Body of pancreas (tissue), 4 donors: ENCODE measurements around the gene EPYC.

Source experiments
- CTCF ChIP-seq, 7 experiments: fragments of 450-650 bp in 4 of 7; fragments of 200-600 bp in 3 of 7; sonication (generic) in 3 of 7; IDR thresholded peaks; one replicate each; pipeline ENCODE4 v1.5.1; 2016 to 2019; ENCODE audit warnings: antibody characterized with exemption in 7 of 7
- POLR2A ChIP-seq, 3 donors: fragments of 450-650 bp; IDR thresholded peaks; one replicate each; pipeline ENCODE4 v1.6.1; 2016; ENCODE audit warnings: antibody characterized with exemption in 3 of 3, mild to moderate bottlenecking in 2 of 3

GRCh38 chr12:91001306-91001705 lies 3.5 kb downstream of the EPYC start:
- TF ChIP-seq CTCF (IDR thresholded peaks at IDR 0.05): no peak
- TF ChIP-seq POLR2A (IDR thresholded peaks at IDR 0.05): no peak
